H1 (cell line): ENCODE results near the gene PLVAP. TPM values are rescaled to one million over a fixed set of nuclear protein-coding genes. Genes with fewer than 3 reads are reported as not detected.

Source experiments
- CBX5 ChIP-seq: fragments of 300-800, 300-1000 bp; sonication (generic); IDR thresholded peaks from 2 replicates; pipeline ENCODE4 v1.7.1; 2016; ENCODE audit warnings: antibody characterized with exemption, low read length, low read depth
- HDAC2 ChIP-seq, 2 experiments: fragments of 300-600 bp in 1 of 2; sonication (generic) in 1 of 2; IDR thresholded peaks; 2 replicates each; pipeline ENCODE4 v1.6.1; 2011 to 2012; ENCODE audit warnings: low read depth in 2 of 2, low read length in 2 of 2, mild to moderate bottlenecking in 2 of 2, moderate library complexity in 2 of 2, borderline replicate concordance in 1 of 2, inconsistent platforms in 1 of 2
- MAX ChIP-seq: IDR thresholded peaks from 2 replicates; pipeline ENCODE4 v1.6.1; 2012; ENCODE audit warnings: inconsistent platforms
- PHF8 ChIP-seq: fragments of 200-600 bp; sonication (generic); conservative IDR thresholded peaks from 2 replicates; pipeline ENCODE4 v1.7.1; 2012; ENCODE audit warnings: low read depth, mild to moderate bottlenecking, inconsistent platforms, low read length, moderate library complexity
- polyA plus RNA-seq, 7 experiments: library from polyadenylated mRNA; depleted of rRNA in 3 of 7; stranded (reverse) in 5 of 7; unstranded in 2 of 7; fragments of >200 nt in 5 of 7; fragments of 200-250 nt in 2 of 7; gene quantifications; 1 replicate in 5 of 7; 2 replicates in 1 of 7; 4 replicates in 1 of 7; pipeline versions ENCODE4 v1.2.1 to v1.2.3, GENCODE V29; 2011 to 2013; ENCODE audit warnings: missing spikeins in 2 of 7, mixed read lengths in 2 of 7
- total RNA-seq: library from RNA; stranded (reverse); fragmentation: NEBNext Ultra II Directional; extraction: Animal tissue kit (Norgen Biotek cat#: 25700); gene quantifications from 2 replicates; pipeline ENCODE4 v1.2.1, GENCODE V29; 2021
- TF ChIP-seq, protein P1 (sequence below): IDR thresholded peaks from 2 replicates; pipeline ENCODE4 v1.6.1; 2011; ENCODE audit warnings: low read depth, mild to moderate bottlenecking, low read length; ENCODE audit not compliant: insufficient read depth

The PLVAP gene
- total and polyA plus RNA-seq, 2 of the 8 experiments (the other 6 are each of a cell fraction or from before 2014, with no cell fraction given) = 0.32 TPM; not detected in 1

DNA sequence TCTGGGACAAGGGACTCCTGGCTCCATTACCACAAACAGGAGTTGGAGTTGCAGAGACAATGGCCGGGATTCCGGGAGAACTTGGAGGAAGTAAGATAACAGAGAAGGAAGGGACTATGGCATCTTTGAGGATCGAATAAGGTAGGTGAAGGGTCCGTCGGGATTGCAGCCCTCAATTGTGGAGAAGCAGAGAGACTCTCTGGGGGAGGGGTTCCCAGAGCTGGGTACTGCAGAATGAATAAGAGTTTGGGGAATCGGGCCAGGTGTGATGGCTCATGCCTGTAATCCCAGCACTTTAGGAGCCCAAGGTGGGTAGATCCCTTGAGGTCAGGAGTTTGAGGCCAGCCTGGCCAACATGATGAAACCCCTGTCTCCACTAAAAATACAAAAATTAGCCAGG lies 24.5 kb upstream of the PLVAP start (continued):
- TF ChIP-seq CBX5 (no peak), PHF8 (no peak), MAX (no peak), HDAC2 (IDR thresholded peaks at IDR 0.05; ENCODE audit: borderline replicate concordance in 1 of 2, low read depth in 2 of 2, low read length in 2 of 2) (no peak)
- TF ChIP-seq, protein P1, sequence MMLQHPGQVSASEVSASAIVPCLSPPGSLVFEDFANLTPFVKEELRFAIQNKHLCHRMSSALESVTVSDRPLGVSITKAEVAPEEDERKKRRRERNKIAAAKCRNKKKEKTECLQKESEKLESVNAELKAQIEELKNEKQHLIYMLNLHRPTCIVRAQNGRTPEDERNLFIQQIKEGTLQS = no peak
